CD4-positive, alpha-beta T cell treated with Interleukin-4 for 4 hours (primary cell): Measurements from ENCODE around the gene PCDH15.

ENCODE experiments used
- DNase-seq: peaks from one replicate; pipeline ENCODE4 v3.0.0-alpha.2; 2020

PCDH15 gene

GRCh38 chr10:54342058-54342457 is 459.0 kb downstream of the PCDH15 start:
- DNase-seq: no peak

- no peak for DNase-seq
Measured at GRCh38 chr10:54335296-54335695, 465.7 kb downstream of the PCDH15 start.

- DNase-seq: no peak
Measured at GRCh38 chr10:54319341-54319740, 481.7 kb downstream of the PCDH15 start.

- DNase-seq: no peak
Measured at GRCh38 chr10:54318470-54318869, 482.6 kb downstream of the PCDH15 start.

GRCh38 chr10:54314430-54314829 is 486.6 kb downstream of the PCDH15 start:
- DNase-seq: no peak

GRCh38 chr10:54284526-54285193 is 516.4 kb downstream of the PCDH15 start:
- no peak for DNase-seq

- no peak for DNase-seq
Measured at GRCh38 chr10:54282012-54282411, 519.0 kb downstream of the PCDH15 start.

- no peak for DNase-seq
Measured at GRCh38 chr10:54266395-54266794, 534.6 kb downstream of the PCDH15 start.

GRCh38 chr10:54262726-54263125 is 538.3 kb downstream of the PCDH15 start:
- no peak for DNase-seq

- no peak for DNase-seq
Measured at GRCh38 chr10:54259104-54259503, 541.9 kb downstream of the PCDH15 start.

GRCh38 chr10:54234832-54235231 is 566.2 kb downstream of the PCDH15 start:
- DNase-seq: no peak

- no peak for DNase-seq
Measured at GRCh38 chr10:54203401-54203800, 597.6 kb downstream of the PCDH15 start.

GRCh38 chr10:54198051-54198450 is 603.0 kb downstream of the PCDH15 start:
- DNase-seq: no peak

GRCh38 chr10:54194806-54195205 is 606.2 kb downstream of the PCDH15 start:
- DNase-seq: no peak

GRCh38 chr10:54159924-54160323 is 641.1 kb downstream of the PCDH15 start:
- no peak for DNase-seq

- DNase-seq: no peak
Measured at GRCh38 chr10:54148508-54148907, 652.5 kb downstream of the PCDH15 start.

GRCh38 chr10:54139819-54140428 is 661.1 kb downstream of the PCDH15 start:
- DNase-seq: no peak

- DNase-seq: no peak
Measured at GRCh38 chr10:54137396-54137795, 663.6 kb downstream of the PCDH15 start.

- DNase-seq: no peak
Measured at GRCh38 chr10:54133203-54133602, 667.8 kb downstream of the PCDH15 start.

- no peak for DNase-seq
Measured at GRCh38 chr10:54131833-54132232, 669.2 kb downstream of the PCDH15 start.

- DNase-seq: no peak
Measured at GRCh38 chr10:54130394-54130793, 670.6 kb downstream of the PCDH15 start.

GRCh38 chr10:54125098-54125747 is 675.8 kb downstream of the PCDH15 start:
- no peak for DNase-seq

GRCh38 chr10:54124209-54124885 is 676.7 kb downstream of the PCDH15 start:
- no peak for DNase-seq

- no peak for DNase-seq
Measured at GRCh38 chr10:54120806-54121205, 680.2 kb downstream of the PCDH15 start.
